Hepatocyte (in vitro differentiated cells): ENCODE data around the gene HSPB6. TPM values are rescaled to one million over a fixed set of nuclear protein-coding genes. Genes with fewer than 3 reads are reported as not detected.

Experiments used
- DNase-seq: peaks from one replicate; pipeline ENCODE4 v3.0.0-alpha.2; 2016; ENCODE audit warnings: low spot score
- H2AFZ ChIP-seq: fragments of 200-600 bp; sonication (generic); 2 replicates; pipeline ENCODE4 v1.6.0; 2016; ENCODE audit warnings: antibody characterized with exemption, mild to moderate bottlenecking
- H3K27ac ChIP-seq: fragments of 200-600 bp; sonication (generic); 2 replicates; pipeline ENCODE4 v1.5.1; 2016; ENCODE audit warnings: mild to moderate bottlenecking
- H3K27me3 ChIP-seq: fragments of 200-600 bp; sonication (generic); 2 replicates; pipeline ENCODE4 v1.6.1; 2016
- H3K36me3 ChIP-seq: fragments of 200-600 bp; sonication (generic); replicated peaks from 2 replicates; pipeline ENCODE4 v1.5.1; 2016; ENCODE audit warnings: low read depth; ENCODE audit not compliant: insufficient read depth
- H3K4me1 ChIP-seq: fragments of 200-600 bp; sonication (generic); 2 replicates; pipeline ENCODE4 v1.5.1; 2016; ENCODE audit warnings: mild to moderate bottlenecking, moderate library complexity; ENCODE audit not compliant: insufficient read depth
- H3K4me2 ChIP-seq: fragments of 200-600 bp; sonication (generic); 2 replicates; pipeline ENCODE4 v1.6.0; 2016
- H3K4me3 ChIP-seq: fragments of 200-600 bp; sonication (generic); 2 replicates; pipeline ENCODE4 v1.5.1; 2016; ENCODE audit warnings: mild to moderate bottlenecking
- H3K79me2 ChIP-seq: fragments of 200-600 bp; sonication (generic); 2 replicates; pipeline ENCODE4 v1.6.0; 2017; ENCODE audit warnings: mild to moderate bottlenecking
- H3K9me2 ChIP-seq: fragments of 200-600 bp; sonication (generic); replicated peaks from 2 replicates; pipeline ENCODE4 v1.6.0; 2017; ENCODE audit warnings: mild to moderate bottlenecking; ENCODE audit not compliant: insufficient read depth
- H3K9me3 ChIP-seq: fragments of 200-600 bp; sonication (generic); 2 replicates; pipeline ENCODE4 v1.5.1; 2016; ENCODE audit warnings: low read depth, mild to moderate bottlenecking
- H4K20me1 ChIP-seq: fragments of 200-600 bp; sonication (generic); 2 replicates; pipeline ENCODE4 v1.6.0; 2016; ENCODE audit warnings: mild to moderate bottlenecking; ENCODE audit not compliant: insufficient read depth, poor library complexity, severe bottlenecking
- EZH2 ChIP-seq: fragments of 200-600 bp; sonication (generic); IDR thresholded peaks from 2 replicates; pipeline ENCODE4 v1.6.1; 2016; ENCODE audit warnings: antibody characterized with exemption, mild to moderate bottlenecking, borderline replicate concordance
- EZH2phosphoT487 ChIP-seq: fragments of 200-600 bp; sonication (generic); IDR thresholded peaks from one replicate; pipeline ENCODE4 v1.6.1; 2018; ENCODE audit warnings: antibody characterized with exemption, mild to moderate bottlenecking, low read depth, moderate library complexity; ENCODE audit not compliant: unreplicated experiment, severe bottlenecking
- WGBS: methylation state at CpG from one replicate; pipeline ENCODE4 v1.1.6; 2016; ENCODE audit warnings: low lambda C conversion rate; ENCODE audit errors: missing lambda C conversion rate; 5-methylcytosine and 5-hydroxymethylcytosine counted together
- polyA plus RNA-seq: library from polyadenylated mRNA; unstranded; fragments of >200 nt; fragmentation: Nextera tagmentation; extraction: Ambion mirVana; gene quantifications from 2 replicates; pipeline ENCODE4 v1.2.1, GENCODE V29; 2016
- total RNA-seq: library from RNA; depleted of rRNA; stranded (reverse); fragments of >200 nt; gene quantifications from 2 replicates; pipeline ENCODE4 v1.2.3, GENCODE V29; 2014
- TF ChIP-seq, protein P1 (sequence below): fragments of 200-600 bp; sonication (generic); IDR thresholded peaks from 2 replicates; pipeline ENCODE4 v1.5.1; 2016; ENCODE audit warnings: antibody characterized with exemption, mild to moderate bottlenecking; ENCODE audit not compliant: poor library complexity

HSPB6 gene
- total and polyA plus RNA-seq, 2 experiments from 2014 or later: 7.1 to 235 TPM

DNA sequence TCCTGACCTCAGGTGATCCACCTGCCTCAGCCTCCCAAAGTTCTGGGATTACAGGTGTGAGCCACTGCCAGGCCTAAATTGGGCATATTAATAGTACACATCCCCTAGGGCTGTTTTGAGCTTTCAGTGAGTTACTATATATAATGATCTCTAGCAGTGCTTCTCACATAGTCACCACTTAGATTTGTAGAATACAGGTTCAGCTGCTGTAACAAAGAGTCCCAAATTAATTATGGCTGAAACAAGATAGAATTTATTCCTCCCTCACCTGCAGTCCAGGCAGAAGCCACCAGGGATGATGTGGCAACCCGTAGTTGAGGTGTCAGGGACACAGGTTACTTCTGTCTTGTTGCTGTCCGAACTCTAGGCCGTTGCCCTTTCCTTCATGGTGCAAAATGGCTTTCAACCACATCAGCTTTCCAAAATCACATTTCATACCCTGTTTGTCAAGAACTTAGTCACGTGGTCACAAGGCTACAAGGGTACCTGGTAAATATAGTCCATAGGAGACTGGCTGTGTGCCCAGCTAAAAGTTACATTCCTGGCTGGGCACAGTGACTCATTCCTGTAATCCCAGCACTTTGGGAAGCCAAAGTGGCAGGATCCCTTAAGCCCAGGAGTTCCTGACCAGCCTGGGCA is 4.0 kb upstream of the HSPB6 start:
- no peak for DNase-seq
- Histone ChIP-seq H3K27me3 (no peaks in the 10 kb centered on the region), H3K79me2 (peaks cover 22% of the 10 kb centered on the region), H4K20me1 (no peaks in the 10 kb centered on the region), H2AFZ (no peak overlapping the region), H3K9me2 (no peaks in the 10 kb centered on the region), H3K4me3 (no peak overlapping the region), H3K9me3 (no peaks in the 10 kb centered on the region), H3K4me2 (no peak overlapping the region), H3K27ac (no peak overlapping the region), H3K4me1 (peaks cover 18% of the 10 kb centered on the region), H3K36me3 (no peaks in the 10 kb centered on the region)
- TF ChIP-seq EZH2phosphoT487 (no peak), EZH2 (no peak)
- TF ChIP-seq, protein P1, sequence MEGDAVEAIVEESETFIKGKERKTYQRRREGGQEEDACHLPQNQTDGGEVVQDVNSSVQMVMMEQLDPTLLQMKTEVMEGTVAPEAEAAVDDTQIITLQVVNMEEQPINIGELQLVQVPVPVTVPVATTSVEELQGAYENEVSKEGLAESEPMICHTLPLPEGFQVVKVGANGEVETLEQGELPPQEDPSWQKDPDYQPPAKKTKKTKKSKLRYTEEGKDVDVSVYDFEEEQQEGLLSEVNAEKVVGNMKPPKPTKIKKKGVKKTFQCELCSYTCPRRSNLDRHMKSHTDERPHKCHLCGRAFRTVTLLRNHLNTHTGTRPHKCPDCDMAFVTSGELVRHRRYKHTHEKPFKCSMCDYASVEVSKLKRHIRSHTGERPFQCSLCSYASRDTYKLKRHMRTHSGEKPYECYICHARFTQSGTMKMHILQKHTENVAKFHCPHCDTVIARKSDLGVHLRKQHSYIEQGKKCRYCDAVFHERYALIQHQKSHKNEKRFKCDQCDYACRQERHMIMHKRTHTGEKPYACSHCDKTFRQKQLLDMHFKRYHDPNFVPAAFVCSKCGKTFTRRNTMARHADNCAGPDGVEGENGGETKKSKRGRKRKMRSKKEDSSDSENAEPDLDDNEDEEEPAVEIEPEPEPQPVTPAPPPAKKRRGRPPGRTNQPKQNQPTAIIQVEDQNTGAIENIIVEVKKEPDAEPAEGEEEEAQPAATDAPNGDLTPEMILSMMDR: no peak
- 97% methylated on average over 4 of the region's 4 CpGs for WGBS

GRCh38 chr19:35759697-35760096 is 2.9 kb upstream of the HSPB6 start:
- Histone ChIP-seq H3K27me3 (peaks cover 2% of the 10 kb centered on the region), H3K27ac (no peak overlapping the region), H3K4me3 (no peak overlapping the region), H3K4me2 (no peak overlapping the region), H3K9me2 (no peaks in the 10 kb centered on the region), H3K79me2 (peaks cover 22% of the 10 kb centered on the region), H3K36me3 (no peaks in the 10 kb centered on the region), H4K20me1 (no peaks in the 10 kb centered on the region), H3K9me3 (no peaks in the 10 kb centered on the region), H2AFZ (no peak overlapping the region), H3K4me1 (peaks cover 28% of the 10 kb centered on the region)
- DNase-seq: no peak
- TF ChIP-seq EZH2: no peak
- 96% methylated on average over 2 of the region's 2 CpGs for WGBS

DNA sequence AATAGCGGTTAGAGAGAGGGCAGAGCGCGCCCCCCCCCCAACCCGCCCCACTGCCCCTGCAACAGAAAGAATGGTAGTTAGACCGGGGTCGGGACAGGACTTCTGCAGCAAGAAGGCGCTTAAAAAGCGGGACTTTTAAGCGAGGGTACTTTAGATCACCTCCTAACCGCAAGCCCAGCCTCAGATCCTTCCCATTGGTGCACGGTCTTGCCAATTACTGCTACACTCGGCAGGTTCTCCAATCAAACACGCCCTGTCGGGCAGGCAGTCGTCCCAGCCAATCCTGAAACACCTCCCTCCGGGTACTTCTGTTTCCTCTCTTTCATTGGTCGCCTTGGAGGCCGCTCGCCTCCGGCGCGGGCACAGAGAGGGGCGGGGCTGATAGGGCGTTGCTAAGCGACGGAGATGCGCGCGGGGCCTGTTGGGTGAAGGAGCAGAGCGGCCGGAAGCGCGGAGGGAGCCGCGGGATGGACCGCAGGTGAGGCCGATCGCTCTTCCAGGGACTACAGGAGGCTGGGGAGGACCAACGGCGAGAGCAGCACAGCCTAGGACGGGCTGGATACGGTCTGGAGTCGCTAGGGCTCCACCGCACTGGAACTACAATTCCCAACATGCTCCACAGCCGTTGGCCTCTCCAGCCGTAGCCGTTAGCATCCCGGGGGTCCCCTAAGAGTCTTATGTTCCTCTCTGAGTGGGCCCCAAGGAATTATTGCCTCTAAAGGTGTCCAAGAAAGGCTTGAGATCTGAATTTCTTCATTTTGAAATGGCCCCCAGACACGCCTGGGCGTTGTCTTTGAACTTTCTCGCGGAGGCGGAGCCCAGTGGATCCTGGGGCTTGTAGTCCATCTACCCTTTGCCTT is 1.1 kb upstream of the HSPB6 start, which contains the start of gene PROSER3:
Gene PROSER3 (plus strand): TSS at position 428 of the 860 bp plus-strand sequence. CDS start 40 bp downstream, at position 468.
- Histone ChIP-seq H3K9me2 (no peaks in the 10 kb centered on the region), H3K36me3 (no peaks in the 10 kb centered on the region), H3K9me3 (no peaks in the 10 kb centered on the region), H3K4me3 (peak within 1 kb of the TSS; percentile 43), H3K79me2 (peaks cover 22% of the 10 kb centered on the region), H2AFZ (peak within 1 kb of the TSS; percentile 58), H3K4me2 (peak within 1 kb of the TSS; percentile 77), H3K27me3 (peaks cover 2% of the 10 kb centered on the region), H3K4me1 (peaks cover 28% of the 10 kb centered on the region), H3K27ac (peak within 1 kb of the TSS; percentile 97), H4K20me1 (no peaks in the 10 kb centered on the region)
- DNase-seq: peak; percentile 98
- under 1% methylated on average over 52 of the region's 53 CpGs for WGBS
- TF ChIP-seq EZH2phosphoT487 (no peak), EZH2 (no peak)
- TF ChIP-seq, protein P1: no peak
